Astrocyte of the cerebellum (primary cell): Measurements from ENCODE around the gene RBMS3.
"Not testable (repeated sequence)": the region's sequence is repeated elsewhere in the genome, so short reads cannot be mapped to it uniquely, and the experiment has no call there.

Source experiments
- DNase-seq: peaks from one replicate; pipeline ENCODE4 v3.0.0-alpha.2; 2011; ENCODE audit warnings: low read depth
- H3K4me3 ChIP-seq: 2 replicates; pipeline ENCODE4 v1.5.1; 2011; ENCODE audit warnings: mild to moderate bottlenecking, low read depth, low read length, moderate library complexity
- in situ Hi-C: cut with HindIII; loops from 2 replicates; pipeline ENCODE4 v1.10.0; 2017; ENCODE audit warnings: low sequenced_read_pairs
- TF ChIP-seq, protein P1 (sequence below): IDR thresholded peaks from 2 replicates; pipeline ENCODE4 v1.5.1; 2012; ENCODE audit warnings: low read length, low read depth, moderate library complexity, mild to moderate bottlenecking; ENCODE audit errors: missing control alignments

The RBMS3 gene

DNA sequence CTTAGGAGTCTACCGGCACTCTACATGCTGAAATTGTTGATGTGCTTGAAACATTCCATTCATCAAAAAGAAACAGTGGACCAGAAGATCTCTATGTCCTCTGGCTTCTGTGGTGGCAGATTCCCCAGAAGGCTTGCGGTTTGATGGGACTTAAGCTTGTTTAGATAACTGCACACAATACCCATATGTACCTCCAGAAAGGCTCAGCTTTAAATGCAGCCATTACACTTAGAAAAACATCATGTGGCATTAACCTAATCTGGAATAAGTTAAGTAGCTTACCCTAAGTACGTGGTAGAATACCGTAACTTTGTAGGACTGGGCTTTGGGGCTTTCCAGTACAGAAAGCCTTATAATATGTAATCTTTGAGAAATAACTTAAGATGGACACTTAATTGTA is 187.3 kb downstream of the RBMS3 start:
- in situ Hi-C loops: no loop called here
- no peak for DNase-seq
- H3K4me3 ChIP-seq: no peak overlapping the region
- TF ChIP-seq, protein P1, sequence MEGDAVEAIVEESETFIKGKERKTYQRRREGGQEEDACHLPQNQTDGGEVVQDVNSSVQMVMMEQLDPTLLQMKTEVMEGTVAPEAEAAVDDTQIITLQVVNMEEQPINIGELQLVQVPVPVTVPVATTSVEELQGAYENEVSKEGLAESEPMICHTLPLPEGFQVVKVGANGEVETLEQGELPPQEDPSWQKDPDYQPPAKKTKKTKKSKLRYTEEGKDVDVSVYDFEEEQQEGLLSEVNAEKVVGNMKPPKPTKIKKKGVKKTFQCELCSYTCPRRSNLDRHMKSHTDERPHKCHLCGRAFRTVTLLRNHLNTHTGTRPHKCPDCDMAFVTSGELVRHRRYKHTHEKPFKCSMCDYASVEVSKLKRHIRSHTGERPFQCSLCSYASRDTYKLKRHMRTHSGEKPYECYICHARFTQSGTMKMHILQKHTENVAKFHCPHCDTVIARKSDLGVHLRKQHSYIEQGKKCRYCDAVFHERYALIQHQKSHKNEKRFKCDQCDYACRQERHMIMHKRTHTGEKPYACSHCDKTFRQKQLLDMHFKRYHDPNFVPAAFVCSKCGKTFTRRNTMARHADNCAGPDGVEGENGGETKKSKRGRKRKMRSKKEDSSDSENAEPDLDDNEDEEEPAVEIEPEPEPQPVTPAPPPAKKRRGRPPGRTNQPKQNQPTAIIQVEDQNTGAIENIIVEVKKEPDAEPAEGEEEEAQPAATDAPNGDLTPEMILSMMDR: no peak

DNA sequence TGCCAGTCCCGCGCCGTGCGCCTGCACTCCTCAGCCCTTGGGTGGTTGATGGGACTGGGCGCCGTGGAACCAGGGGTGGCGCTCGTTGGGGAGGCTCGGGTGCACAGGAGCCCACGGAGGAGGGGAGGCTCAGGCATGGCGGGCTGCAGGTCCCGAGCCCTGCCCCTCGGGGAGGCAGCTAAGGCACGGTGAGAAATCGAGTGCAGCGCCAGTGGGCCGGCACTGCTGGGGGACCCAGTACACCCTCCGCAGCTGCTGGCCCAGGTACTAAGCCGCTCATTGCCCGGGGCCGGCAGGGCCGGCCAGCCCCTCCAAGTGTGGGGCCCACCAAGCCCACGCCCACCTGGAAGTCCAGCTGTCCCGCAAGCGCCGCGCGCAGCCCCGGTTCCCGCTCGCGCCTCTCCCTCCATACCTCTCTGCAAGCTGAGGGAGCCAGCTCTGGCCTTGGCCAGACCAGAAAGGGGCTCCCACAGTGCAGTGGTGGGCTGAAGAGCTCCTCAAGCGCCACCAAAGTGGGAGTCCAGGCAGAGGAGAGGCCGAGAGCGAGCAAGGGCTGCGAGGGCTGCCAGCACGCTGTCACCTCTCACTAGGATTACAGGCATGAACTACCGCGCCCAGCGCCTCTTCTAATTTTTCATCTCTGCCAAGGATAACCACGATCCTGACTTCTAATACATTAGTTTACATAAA is 192.8 kb downstream of the RBMS3 start:
- in situ Hi-C loops, DNase-seq, H3K4me3 ChIP-seq: not testable (repeated sequence)

DNA sequence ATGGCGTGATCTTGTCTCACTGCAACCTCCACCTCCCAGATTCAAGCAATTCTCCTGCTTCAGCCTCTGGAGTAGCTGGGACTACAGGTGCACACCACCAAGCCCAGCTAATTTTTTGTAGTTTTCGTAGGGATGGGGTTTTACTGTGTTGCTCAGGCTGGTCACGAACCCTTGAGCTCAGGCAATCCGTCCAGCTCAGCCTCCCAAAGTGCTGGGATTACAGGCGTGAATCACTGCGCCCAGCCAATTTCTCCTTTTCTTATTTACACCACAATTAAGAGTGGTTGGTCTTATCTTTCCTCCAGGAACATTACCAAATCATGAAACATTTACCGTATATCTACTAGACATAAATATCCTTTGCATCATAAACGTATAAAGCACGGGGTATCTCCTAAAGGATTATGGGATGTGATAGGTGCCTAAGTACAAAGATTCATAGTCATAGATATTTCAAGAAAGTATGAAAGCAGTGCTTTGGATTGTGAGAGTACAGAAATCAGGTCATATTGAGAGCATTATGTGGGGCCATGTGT is 194.5 kb downstream of the RBMS3 start:
- H3K4me3 ChIP-seq: no peak overlapping the region
- in situ Hi-C loops: no loop called here
- TF ChIP-seq, protein P1: no peak
- DNase-seq: no peak

DNA sequence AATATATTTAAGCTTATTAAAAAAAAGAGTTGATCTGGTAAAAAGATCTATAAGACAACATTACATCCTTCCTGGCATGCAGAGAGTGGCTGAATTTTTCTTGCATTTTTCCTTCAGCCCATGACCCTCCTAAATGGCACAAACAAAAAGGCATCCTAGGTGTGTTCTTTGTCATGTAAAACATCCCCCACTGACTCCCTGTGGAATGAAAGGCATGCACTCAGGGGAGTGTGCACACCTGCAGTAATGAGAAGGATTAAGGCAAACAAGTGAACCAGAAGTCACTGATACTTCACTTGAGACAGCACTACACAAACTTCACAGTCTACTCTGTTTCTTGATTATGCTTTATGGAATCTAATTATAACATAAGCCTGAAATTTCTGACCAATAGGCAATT is 195.0 kb downstream of the RBMS3 start:
- DNase-seq: no peak
- in situ Hi-C loops: no loop called here
- H3K4me3 ChIP-seq: no peak overlapping the region
- TF ChIP-seq, protein P1: no peak

DNA sequence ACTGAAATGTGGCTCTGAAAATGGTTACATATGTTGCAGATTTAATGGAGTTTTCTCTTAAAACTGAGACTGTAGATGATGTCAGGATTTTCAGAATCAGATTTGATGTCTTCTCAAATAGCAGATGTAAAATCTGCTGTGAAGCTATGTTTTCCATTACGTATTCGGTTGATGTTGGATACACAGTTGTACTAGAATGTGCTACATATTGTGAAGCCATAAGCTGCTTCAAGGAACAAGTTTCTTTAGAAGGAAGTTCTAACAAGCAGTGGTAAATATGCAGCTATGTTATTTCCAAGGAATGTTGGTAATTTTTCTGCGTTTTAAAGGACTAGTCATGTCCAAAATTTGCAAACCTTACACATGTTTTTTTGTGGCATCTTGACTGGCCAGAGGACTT is 197.7 kb downstream of the RBMS3 start:
- no peak for DNase-seq
- in situ Hi-C loops: no loop called here
- H3K4me3 ChIP-seq: no peak overlapping the region
- TF ChIP-seq, protein P1: no peak

DNA sequence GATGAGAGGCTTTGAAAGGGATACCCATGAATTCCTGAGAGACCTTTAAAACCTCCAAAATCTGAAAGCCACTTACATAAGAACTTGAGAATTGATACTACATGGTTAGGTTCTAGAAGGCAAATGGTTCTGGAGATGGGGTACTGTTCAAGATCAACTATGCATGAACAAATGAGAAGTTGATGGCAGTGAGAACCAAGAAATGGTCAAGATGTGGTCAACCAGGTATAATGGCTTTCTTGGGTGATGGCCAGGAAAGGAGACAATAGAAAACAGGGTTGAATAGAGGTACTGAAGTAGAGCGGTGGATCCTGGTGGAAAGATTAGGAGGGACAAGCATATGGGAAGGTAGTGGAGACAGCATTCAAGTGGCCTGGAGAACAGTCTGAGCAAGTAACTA is 200.4 kb downstream of the RBMS3 start:
- no peak overlapping the region for H3K4me3 ChIP-seq
- DNase-seq: no peak
- TF ChIP-seq, protein P1: no peak
- in situ Hi-C loops: no loop called here

DNA sequence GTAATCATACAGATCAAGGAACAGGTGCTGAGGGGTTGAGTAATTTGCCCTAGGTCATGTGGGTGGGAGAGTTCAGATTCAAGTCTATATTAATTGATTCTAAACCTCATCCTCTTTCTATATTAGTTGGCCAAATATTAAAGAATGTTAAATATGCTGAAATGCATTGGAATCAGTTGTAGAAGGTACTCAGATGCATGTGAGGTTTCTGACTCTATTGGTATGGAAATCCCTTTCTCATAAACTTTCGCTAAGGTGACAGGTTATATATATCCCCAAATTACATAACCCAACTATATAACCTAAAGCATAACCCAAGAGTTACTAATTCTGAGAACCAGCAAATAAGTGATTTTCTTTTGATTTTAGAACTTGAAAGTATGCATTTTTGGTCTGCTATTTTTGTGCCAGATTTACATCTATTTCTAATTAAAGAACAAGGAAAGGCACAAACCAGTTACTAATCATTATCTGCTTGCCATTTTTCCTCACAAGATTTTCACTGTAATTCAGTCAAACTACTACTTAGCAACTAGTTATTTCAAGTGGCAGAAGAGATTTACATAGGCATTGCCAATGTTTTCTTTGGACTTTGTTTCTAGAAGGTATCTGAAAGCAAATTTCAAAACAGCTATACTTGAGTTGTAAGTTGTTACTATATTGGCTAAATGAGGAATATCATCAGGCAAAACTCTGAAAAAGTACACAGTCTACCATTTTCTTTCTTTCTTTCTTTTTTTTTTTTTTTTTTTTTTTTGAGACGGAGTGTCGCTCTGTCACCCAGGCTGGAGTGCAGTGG is 201.3 kb downstream of the RBMS3 start:
- no peak for DNase-seq
- in situ Hi-C loops: no loop called here
- TF ChIP-seq, protein P1: no peak
- no peak overlapping the region for H3K4me3 ChIP-seq
